Stimulated activated CD4-positive, alpha-beta T cell treated with anti-CD3 and anti-CD28 coated beads, Interleukin-1b, Interleukin-23, amount 100 ng/mL, for 48 hours (primary cell): ENCODE measurements around the gene ITIH3.

Experiments used
- DNase-seq: peaks from one replicate; pipeline ENCODE4 v3.0.0-alpha.2; 2020

Gene ITIH3

DNA sequence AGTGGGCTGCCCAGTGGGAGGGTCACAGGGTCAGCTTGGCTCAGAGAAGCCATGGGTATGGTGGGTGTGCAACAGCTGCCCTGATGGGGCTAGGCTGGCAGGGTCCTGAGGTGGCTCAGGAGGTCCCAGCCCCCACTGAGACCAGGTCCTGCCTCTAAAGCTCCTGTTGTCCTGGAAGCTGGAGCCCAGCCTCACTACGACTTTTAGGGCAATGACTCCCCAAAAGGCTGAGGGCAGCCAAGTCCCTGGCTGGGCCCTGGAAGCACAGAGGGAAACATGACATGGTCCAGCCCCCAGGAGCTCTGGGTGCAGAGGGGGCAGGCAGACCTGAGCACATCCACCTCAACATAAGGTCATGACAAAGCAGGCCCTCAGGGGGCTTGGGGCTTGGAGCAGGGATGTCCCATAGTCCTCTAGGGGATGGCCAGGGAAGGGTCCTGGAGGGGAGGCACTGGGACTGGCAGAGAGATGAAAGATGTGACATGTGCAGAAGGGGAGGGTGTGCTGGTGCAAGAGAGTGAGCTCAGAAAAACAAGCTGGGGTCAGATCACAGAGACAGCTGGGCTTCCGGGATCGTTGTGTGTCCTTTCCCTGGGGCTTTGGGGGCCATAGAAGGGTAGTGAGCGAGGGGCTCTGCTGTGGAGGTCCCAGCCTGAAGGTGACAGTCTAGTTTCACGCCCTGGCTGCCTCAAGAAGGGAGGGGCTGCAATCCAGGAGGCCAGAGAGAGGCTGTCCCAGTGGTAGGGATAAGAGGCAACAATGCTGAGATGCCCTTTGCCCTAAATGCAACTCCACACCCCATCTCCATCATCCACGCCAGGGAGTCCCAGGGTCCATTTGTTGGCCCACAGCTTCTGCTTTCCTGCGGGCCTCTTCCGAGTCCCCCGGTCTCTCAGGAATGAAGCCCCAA lies 639 bp upstream of the ITIH3 start:
- no peak for DNase-seq

- no peak for DNase-seq
These were observed 803 bp downstream of the ITIH3 start for GRCh38 chr3:52795298-52795900.

- DNase-seq, result no peak
These were observed 1.8 kb downstream of the ITIH3 start for GRCh38 chr3:52796411-52796810.

- DNase-seq, result no peak
These were observed 3.9 kb downstream of the ITIH3 start for GRCh38 chr3:52798376-52798977.

- DNase-seq, result no peak
These were observed 4.4 kb downstream of the ITIH3 start for GRCh38 chr3:52798978-52799476.

- DNase-seq, result no peak
These were observed 5.5 kb downstream of the ITIH3 start for GRCh38 chr3:52800079-52800478.

DNA sequence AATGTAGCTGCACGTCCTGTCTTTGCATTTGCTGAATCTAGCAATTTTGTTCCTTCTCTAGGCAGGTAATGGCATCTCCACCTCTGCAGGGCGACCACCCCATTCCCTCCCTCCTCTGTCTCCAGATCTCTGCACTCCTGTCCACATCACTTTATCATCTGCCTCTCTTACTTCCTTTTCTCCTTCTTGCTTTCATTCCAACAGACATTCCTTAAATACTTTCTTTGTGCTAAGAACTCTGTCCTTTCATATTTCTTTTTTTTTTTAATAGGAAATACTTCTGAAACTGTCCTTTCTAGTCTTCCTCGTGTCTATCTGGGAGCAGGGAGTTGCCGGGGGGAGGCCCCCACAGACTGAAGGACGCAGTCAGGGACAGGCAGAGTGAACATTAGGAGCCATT lies 7.2 kb downstream of the ITIH3 start:
- DNase-seq, result no peak

GRCh38 chr3:52805270-52806039 lies 10.9 kb downstream of the ITIH3 start:
- no peak for DNase-seq

- DNase-seq, result no peak
These were observed 14.6 kb downstream of the ITIH3 start for GRCh38 chr3:52809149-52809548.

GRCh38 chr3:52809662-52810377 lies 15.2 kb downstream of the ITIH3 start:
- DNase-seq, result no peak

- no peak for DNase-seq
These were observed 16.3 kb downstream of the ITIH3 start for GRCh38 chr3:52810923-52811322.

DNA sequence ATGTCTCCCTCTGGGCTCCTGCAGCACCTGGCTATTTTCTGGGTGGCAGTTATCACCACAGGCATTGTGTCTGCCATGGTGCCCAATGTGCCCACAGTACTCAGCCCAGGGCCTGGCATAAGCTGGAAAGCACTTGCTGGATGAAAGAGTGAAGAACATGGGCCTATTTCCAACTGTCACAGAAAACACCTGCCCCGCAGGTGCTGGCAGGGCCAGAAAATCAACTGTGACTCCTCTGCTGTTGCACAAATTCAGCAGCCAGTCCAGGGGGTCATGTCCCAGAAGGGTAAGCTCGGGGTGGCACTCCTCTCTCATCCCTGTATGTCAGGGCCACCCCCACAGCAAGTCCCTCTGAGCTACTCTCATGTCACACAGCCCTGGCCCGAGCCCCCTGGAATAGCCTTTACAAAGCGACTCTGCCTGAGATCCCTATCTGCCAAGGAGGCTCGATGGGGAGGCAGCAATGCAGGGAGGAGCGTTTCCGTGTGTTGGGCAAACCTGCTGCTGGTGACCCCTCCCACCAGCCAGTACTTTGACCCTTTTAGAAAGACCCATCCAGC lies 16.9 kb downstream of the ITIH3 start:
- no peak for DNase-seq

- DNase-seq, result no peak
These were observed 19.2 kb downstream of the ITIH3 start for GRCh38 chr3:52813810-52814209.

DNA sequence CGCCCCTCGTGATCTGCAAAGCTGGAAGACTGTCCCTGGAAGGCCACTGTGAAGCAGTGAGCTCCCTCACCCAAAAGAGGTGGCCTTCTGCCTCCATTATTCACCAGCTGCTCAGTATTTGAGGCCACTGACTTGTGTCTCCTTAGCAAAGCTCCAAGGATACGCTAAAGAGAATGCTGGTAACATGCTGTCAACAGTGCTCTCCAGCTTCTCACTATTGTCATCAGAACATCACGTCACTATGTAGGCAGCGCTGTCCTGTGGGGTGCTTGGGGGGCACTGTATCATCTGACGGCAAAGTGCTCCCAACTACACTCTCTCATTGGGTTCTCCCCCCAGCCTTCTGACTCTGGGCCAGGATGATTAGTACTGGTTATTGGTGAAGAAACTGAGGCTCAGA lies 21.6 kb downstream of the ITIH3 start:
- DNase-seq, result no peak

DNA sequence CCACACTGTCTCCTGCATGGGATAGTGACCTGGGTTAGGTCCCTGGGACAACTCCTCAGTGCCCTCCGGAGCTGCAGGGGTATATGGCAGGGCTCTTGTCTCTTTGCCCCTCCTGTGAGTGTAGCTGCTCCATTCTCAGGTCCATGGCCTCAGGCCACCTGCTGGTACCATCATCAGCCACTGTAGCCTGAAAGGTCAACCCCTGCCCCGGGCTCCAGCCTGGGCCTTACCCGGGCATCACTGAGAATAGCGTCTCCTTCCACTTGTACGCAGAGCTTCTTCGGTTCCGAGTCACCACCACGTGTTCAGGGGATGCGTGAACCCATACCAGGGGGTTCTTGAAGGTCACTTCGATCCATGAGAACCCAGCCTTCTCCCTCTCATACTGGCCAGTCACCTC lies 22.1 kb downstream of the ITIH3 start:
- DNase-seq, result no peak

- no peak for DNase-seq
These were observed 22.6 kb downstream of the ITIH3 start for GRCh38 chr3:52817221-52817620.

- DNase-seq, result no peak
These were observed 23.3 kb downstream of the ITIH3 start for GRCh38 chr3:52817860-52818259.

DNA sequence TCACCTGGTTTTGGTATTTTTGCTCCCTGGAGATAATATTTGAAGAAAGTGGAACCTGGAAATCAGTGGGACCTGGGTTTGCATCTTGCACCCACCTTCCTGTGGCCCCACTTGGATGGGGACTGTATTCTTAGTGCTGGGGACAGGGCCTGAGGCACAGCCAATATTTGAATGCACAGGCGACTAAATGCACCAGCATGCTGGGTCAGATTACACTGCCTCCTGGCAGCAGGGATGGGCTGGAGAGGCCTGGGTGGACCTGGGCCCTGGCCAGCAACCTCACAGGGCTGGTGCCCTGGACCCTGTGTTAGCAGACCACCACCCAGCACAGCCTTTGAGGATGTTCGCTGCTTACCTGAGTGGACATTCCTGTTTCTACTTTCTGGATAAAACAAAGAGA lies 25.3 kb downstream of the ITIH3 start:
- no peak for DNase-seq

- peak; percentile 23 for DNase-seq
These were observed 26.1 kb downstream of the ITIH3 start for GRCh38 chr3:52820736-52821135.

GRCh38 chr3:52822363-52822762 lies 27.8 kb downstream of the ITIH3 start:
- no peak for DNase-seq

- DNase-seq, result no peak
These were observed 29.4 kb downstream of the ITIH3 start for GRCh38 chr3:52824037-52824436.

DNA sequence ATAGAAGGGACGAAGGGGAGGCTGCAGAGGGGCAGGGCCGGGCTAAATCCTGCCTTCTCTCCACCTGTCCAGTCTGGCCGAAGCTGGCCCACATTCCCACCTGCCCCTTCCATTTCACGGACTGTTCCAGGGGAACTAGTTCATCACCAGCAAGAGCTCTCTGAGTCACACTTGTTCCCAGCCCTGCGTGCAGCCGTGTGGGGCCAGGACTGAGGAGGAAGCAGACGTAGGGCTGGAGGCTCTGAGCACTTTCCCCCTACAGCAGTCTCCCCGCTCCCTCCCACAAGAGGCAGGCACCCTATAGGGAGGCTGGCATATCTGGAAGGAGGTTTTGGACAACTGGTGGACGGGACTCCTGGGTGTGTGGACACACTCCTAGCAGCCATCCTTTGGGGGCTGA lies 32.8 kb downstream of the ITIH3 start:
- no peak for DNase-seq
